Liver (tissue), 9 donors: ENCODE measurements around the gene ADAP1. TPM values are rescaled to one million over a fixed set of nuclear protein-coding genes. Genes with fewer than 3 reads are reported as not detected.

ENCODE experiments used
- DNase-seq: peaks from one replicate; pipeline ENCODE4 v3.0.0-alpha.2; 2017; ENCODE audit warnings: low spot score
- H3K27ac ChIP-seq, 2 donors: one replicate each; pipeline ENCODE4 v1.7.0; 2013; ENCODE audit warnings: inconsistent platforms in 2 of 2, low read length in 2 of 2, control low read depth in 1 of 2, low read depth in 1 of 2, mild to moderate bottlenecking in 1 of 2
- H3K27me3 ChIP-seq, 4 donors: one replicate each; pipeline versions ENCODE4 v1.6.1 to v1.7.0; 2013; ENCODE audit warnings: low read length in 3 of 4, inconsistent platforms in 1 of 4, mild to moderate bottlenecking in 1 of 4, moderate library complexity in 1 of 4; ENCODE audit not compliant: control insufficient read depth in 4 of 4, insufficient read depth in 4 of 4
- H3K36me3 ChIP-seq, 4 donors: one replicate each; pipeline versions ENCODE4 v1.6.1 to v1.7.0; 2013; ENCODE audit warnings: low read length in 3 of 4, mild to moderate bottlenecking in 3 of 4, low read depth in 1 of 4, moderate library complexity in 1 of 4; ENCODE audit not compliant: control insufficient read depth in 4 of 4, insufficient read depth in 3 of 4
- H3K4me1 ChIP-seq, 4 donors: one replicate each; pipeline versions ENCODE4 v1.6.1 to v1.7.0; 2013; ENCODE audit warnings: low read length in 3 of 4, mild to moderate bottlenecking in 3 of 4, moderate library complexity in 1 of 4; ENCODE audit not compliant: control insufficient read depth in 4 of 4, insufficient read depth in 4 of 4
- H3K4me3 ChIP-seq, 3 donors: one replicate each; pipeline versions ENCODE4 v1.6.1 to v1.7.0; 2013; ENCODE audit warnings: low read length in 3 of 3, control low read depth in 1 of 3, low read depth in 1 of 3, mild to moderate bottlenecking in 1 of 3
- H3K9ac ChIP-seq, 2 donors: one replicate each; pipeline ENCODE4 v1.7.0; 2013; ENCODE audit warnings: low read length in 2 of 2, mild to moderate bottlenecking in 2 of 2, moderate library complexity in 2 of 2, control low read depth in 1 of 2, low read depth in 1 of 2
- H3K9me3 ChIP-seq, 4 donors: one replicate each; pipeline versions ENCODE4 v1.6.1 to v1.7.0; 2013; ENCODE audit warnings: low read length in 3 of 4; ENCODE audit not compliant: control insufficient read depth in 4 of 4
- EGR1 ChIP-seq, 2 donors: IDR thresholded peaks; 2 replicates each; pipeline ENCODE4 v1.6.1; 2016 to 2018; ENCODE audit warnings: antibody characterized with exemption in 2 of 2, low read depth in 2 of 2
- FOXA1 ChIP-seq: IDR thresholded peaks from 2 replicates; pipeline ENCODE4 v1.6.1; 2016; ENCODE audit warnings: antibody characterized with exemption
- FOXA2 ChIP-seq: IDR thresholded peaks from 2 replicates; pipeline ENCODE4 v1.6.1; 2016; ENCODE audit warnings: antibody characterized with exemption
- GABPA ChIP-seq, 2 donors: IDR thresholded peaks in 1 of 2; conservative IDR thresholded peaks in 1 of 2; 2 replicates each; pipeline ENCODE4 v1.6.1; 2016; ENCODE audit warnings: antibody characterized with exemption in 2 of 2, mild to moderate bottlenecking in 1 of 2, moderate library complexity in 1 of 2
- HNF4A ChIP-seq, 2 donors: conservative IDR thresholded peaks; 2 replicates each; pipeline ENCODE4 v1.6.1; 2016; ENCODE audit warnings: antibody characterized with exemption in 2 of 2, mild to moderate bottlenecking in 2 of 2
- HNF4G ChIP-seq: IDR thresholded peaks from 2 replicates; pipeline ENCODE4 v1.6.1; 2016; ENCODE audit warnings: antibody characterized with exemption
- JUND ChIP-seq, 2 donors: IDR thresholded peaks; 2 replicates each; pipeline ENCODE4 v1.6.1; 2016; ENCODE audit warnings: antibody characterized with exemption in 2 of 2
- NR2F2 ChIP-seq: IDR thresholded peaks from 2 replicates; pipeline ENCODE4 v1.6.1; 2016; ENCODE audit warnings: antibody characterized with exemption
- RAD21 ChIP-seq, 2 donors: IDR thresholded peaks; 2 replicates each; pipeline ENCODE4 v1.6.1; 2016; ENCODE audit warnings: antibody characterized with exemption in 2 of 2, mild to moderate bottlenecking in 2 of 2
- RXRA ChIP-seq, 2 donors: IDR thresholded peaks; 2 replicates each; pipeline ENCODE4 v1.6.1; 2017 to 2018; ENCODE audit warnings: antibody characterized with exemption in 2 of 2, mild to moderate bottlenecking in 1 of 2
- SP1 ChIP-seq: IDR thresholded peaks from 2 replicates; pipeline ENCODE4 v1.6.1; 2018; ENCODE audit warnings: antibody characterized with exemption, mild to moderate bottlenecking
- TAF1 ChIP-seq: conservative IDR thresholded peaks from 2 replicates; pipeline ENCODE4 v1.6.1; 2016; ENCODE audit warnings: antibody characterized with exemption, mild to moderate bottlenecking
- YY1 ChIP-seq: IDR thresholded peaks from 2 replicates; pipeline ENCODE4 v1.6.1; 2016; ENCODE audit warnings: antibody characterized with exemption, mild to moderate bottlenecking
- WGBS: extraction: QIAGEN DNeasy Blood & Tissue Kit; methylation state at CpG from one replicate; pipeline ENCODE4 v1.1.7; 2013; 5-methylcytosine and 5-hydroxymethylcytosine counted together
- polyA plus RNA-seq, 2 donors: library from polyadenylated mRNA; stranded (reverse) in 1 of 2; unstranded in 1 of 2; fragments of 200-250 nt in 1 of 2; fragments of >200 nt in 1 of 2; fragmentation: Nextera tagmentation in 1 of 2; extraction: Ambion mirVana in 1 of 2; gene quantifications; one replicate each; pipeline versions ENCODE4 v1.2.1 to v1.2.3, GENCODE V29; 2013 to 2015
- total RNA-seq, 2 donors: library from RNA; depleted of rRNA; stranded (reverse); fragments of >200 nt; gene quantifications; one replicate each; pipeline ENCODE4 v1.2.3, GENCODE V29; 2014
- TF ChIP-seq, protein P1 (sequence below): IDR thresholded peaks from 2 replicates; pipeline ENCODE4 v1.6.1; 2016; ENCODE audit warnings: antibody characterized with exemption
- TF ChIP-seq, protein P2 (sequence below): IDR thresholded peaks from 2 replicates; pipeline ENCODE4 v1.6.1; 2016; ENCODE audit warnings: antibody characterized with exemption
- TF ChIP-seq, protein P3 (sequence below): fragments of 150-350 bp; IDR thresholded peaks from 2 replicates; pipeline ENCODE4 v1.5.1; 2017; ENCODE audit warnings: improper control_type of control experiment, low read depth, low read length; ENCODE audit not compliant: missing input control
- TF ChIP-seq, protein P4 (sequence below): IDR thresholded peaks from 2 replicates; pipeline ENCODE4 v1.6.1; 2016; ENCODE audit warnings: antibody characterized with exemption
- TF ChIP-seq, protein P5 (sequence below): IDR thresholded peaks from 2 replicates; pipeline ENCODE4 v1.6.1; 2016; ENCODE audit warnings: antibody characterized with exemption, mild to moderate bottlenecking
- donor health status: healthy.
- donor health status: healthy.
- donor health status: healthy.
- donor health status: healthy.
- donor health status: healthy.

Gene ADAP1
- total and polyA plus RNA-seq, 4 donors, result 0.46 to 3.7 (median 2.7) TPM

DNA sequence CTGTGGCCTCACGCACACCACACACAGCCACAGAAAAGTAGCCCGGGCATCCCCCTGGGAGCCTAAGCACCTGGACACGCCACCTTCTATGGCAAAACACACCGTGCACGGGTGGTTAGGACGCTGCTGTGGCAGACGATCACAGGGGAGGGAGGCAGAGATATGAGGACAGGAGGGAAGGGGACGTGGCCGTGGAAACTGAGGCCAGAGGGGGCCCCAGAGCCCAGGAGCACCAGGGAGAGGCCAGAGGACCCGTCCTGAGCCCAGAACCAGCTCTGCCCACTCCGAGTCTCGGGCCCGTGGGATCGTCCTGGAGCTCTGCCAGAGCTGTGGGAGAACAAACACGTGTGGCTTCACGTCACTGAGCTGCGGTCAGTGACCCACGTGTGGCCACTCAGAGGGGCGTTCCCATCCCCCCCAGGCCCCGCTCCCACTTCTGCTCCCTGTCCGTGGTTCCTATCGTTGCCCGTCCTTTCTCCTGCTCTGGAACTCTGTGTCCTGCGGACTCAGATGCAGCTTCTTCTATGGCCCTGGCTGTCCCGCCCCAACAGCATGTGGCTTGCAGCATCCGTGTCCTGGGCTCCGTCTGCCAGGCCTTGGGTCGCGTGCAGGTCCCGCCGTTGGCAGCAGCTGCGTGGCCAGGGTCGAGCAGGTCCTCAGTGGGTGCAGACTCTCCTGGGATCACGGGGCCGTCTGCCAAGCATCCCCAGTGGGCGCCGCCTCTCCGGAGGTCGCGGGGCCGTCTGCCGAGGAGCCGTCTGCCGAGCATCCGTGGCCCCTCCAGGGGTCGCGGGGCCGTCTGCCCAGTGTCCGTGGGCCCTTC, 47.1 kb downstream of the ADAP1 start:
- DNase-seq, result no peak
- no peak overlapping the region for H3K4me3 ChIP-seq
- no peaks in the 10 kb centered on the region for H3K36me3 ChIP-seq
- 64% methylated on average over 49 of the region's 49 CpGs for WGBS
- no peaks in the 10 kb centered on the region for H3K9me3 ChIP-seq
- peaks cover 0 to 7% (median 0%) of the 10 kb centered on the region in 4 donors for H3K4me1 ChIP-seq
- no peak overlapping the region for H3K27ac ChIP-seq
- H3K27me3 ChIP-seq, result no peaks in the 10 kb centered on the region
- TF ChIP-seq RXRA (IDR thresholded peaks at IDR 0.05) (no peak), JUND (IDR thresholded peaks at IDR 0.05) (no peak), SP1 (no peak), EGR1 (IDR thresholded peaks at IDR 0.05; ENCODE audit: low read depth in 2 of 2) (no peak), GABPA (IDR thresholded peaks at IDR 0.05 in 1 of 2, conservative IDR thresholded peaks at IDR 0.05 in 1 of 2) (no peak), YY1 (no peak), HNF4G (no peak), TAF1 (no peak), NR2F2 (no peak), FOXA2 (no peak), HNF4A (conservative IDR thresholded peaks at IDR 0.05) (no peak), FOXA1 (no peak), RAD21 (IDR thresholded peaks at IDR 0.05) (no peak)
- TF ChIP-seq, protein P1, sequence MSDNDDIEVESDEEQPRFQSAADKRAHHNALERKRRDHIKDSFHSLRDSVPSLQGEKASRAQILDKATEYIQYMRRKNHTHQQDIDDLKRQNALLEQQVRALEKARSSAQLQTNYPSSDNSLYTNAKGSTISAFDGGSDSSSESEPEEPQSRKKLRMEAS, result no peak
- TF ChIP-seq, protein P2, sequence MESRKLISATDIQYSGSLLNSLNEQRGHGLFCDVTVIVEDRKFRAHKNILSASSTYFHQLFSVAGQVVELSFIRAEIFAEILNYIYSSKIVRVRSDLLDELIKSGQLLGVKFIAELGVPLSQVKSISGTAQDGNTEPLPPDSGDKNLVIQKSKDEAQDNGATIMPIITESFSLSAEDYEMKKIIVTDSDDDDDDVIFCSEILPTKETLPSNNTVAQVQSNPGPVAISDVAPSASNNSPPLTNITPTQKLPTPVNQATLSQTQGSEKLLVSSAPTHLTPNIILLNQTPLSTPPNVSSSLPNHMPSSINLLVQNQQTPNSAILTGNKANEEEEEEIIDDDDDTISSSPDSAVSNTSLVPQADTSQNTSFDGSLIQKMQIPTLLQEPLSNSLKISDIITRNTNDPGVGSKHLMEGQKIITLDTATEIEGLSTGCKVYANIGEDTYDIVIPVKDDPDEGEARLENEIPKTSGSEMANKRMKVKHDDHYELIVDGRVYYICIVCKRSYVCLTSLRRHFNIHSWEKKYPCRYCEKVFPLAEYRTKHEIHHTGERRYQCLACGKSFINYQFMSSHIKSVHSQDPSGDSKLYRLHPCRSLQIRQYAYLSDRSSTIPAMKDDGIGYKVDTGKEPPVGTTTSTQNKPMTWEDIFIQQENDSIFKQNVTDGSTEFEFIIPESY, result no peak
- TF ChIP-seq, protein P3, sequence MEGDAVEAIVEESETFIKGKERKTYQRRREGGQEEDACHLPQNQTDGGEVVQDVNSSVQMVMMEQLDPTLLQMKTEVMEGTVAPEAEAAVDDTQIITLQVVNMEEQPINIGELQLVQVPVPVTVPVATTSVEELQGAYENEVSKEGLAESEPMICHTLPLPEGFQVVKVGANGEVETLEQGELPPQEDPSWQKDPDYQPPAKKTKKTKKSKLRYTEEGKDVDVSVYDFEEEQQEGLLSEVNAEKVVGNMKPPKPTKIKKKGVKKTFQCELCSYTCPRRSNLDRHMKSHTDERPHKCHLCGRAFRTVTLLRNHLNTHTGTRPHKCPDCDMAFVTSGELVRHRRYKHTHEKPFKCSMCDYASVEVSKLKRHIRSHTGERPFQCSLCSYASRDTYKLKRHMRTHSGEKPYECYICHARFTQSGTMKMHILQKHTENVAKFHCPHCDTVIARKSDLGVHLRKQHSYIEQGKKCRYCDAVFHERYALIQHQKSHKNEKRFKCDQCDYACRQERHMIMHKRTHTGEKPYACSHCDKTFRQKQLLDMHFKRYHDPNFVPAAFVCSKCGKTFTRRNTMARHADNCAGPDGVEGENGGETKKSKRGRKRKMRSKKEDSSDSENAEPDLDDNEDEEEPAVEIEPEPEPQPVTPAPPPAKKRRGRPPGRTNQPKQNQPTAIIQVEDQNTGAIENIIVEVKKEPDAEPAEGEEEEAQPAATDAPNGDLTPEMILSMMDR, result no peak
- TF ChIP-seq, protein P4, sequence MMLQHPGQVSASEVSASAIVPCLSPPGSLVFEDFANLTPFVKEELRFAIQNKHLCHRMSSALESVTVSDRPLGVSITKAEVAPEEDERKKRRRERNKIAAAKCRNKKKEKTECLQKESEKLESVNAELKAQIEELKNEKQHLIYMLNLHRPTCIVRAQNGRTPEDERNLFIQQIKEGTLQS, result no peak
- TF ChIP-seq, protein P5, sequence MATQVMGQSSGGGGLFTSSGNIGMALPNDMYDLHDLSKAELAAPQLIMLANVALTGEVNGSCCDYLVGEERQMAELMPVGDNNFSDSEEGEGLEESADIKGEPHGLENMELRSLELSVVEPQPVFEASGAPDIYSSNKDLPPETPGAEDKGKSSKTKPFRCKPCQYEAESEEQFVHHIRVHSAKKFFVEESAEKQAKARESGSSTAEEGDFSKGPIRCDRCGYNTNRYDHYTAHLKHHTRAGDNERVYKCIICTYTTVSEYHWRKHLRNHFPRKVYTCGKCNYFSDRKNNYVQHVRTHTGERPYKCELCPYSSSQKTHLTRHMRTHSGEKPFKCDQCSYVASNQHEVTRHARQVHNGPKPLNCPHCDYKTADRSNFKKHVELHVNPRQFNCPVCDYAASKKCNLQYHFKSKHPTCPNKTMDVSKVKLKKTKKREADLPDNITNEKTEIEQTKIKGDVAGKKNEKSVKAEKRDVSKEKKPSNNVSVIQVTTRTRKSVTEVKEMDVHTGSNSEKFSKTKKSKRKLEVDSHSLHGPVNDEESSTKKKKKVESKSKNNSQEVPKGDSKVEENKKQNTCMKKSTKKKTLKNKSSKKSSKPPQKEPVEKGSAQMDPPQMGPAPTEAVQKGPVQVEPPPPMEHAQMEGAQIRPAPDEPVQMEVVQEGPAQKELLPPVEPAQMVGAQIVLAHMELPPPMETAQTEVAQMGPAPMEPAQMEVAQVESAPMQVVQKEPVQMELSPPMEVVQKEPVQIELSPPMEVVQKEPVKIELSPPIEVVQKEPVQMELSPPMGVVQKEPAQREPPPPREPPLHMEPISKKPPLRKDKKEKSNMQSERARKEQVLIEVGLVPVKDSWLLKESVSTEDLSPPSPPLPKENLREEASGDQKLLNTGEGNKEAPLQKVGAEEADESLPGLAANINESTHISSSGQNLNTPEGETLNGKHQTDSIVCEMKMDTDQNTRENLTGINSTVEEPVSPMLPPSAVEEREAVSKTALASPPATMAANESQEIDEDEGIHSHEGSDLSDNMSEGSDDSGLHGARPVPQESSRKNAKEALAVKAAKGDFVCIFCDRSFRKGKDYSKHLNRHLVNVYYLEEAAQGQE, result no peak
- no peak overlapping the region for H3K9ac ChIP-seq
